ENCODE results near the gene OR6C6. TPM values are rescaled to one million over a fixed set of nuclear protein-coding genes. Genes with fewer than 3 reads are reported as not detected.
"Not testable (repeated sequence)": the region's sequence is repeated elsewhere in the genome, so short reads cannot be mapped to it uniquely, and the experiment has no call there.

The OR6C6 gene
- not detected for total RNA-seq
- not detected for polyA plus RNA-seq
- long read RNA-seq, donor 1: 0 reads
- long read RNA-seq, donor 2: 0 reads
- long read RNA-seq, donor 3: 0 reads
- long read RNA-seq, donor 4: 0 reads
- long read RNA-seq, donor 5: 0 reads
- long read RNA-seq, donor 6: 0 reads
- long read RNA-seq, donor 7: 0 reads
- long read RNA-seq, donor 8: 0 reads
- long read RNA-seq, donor 9: 0 reads
- long read RNA-seq, donor 10: 0 reads

DNA sequence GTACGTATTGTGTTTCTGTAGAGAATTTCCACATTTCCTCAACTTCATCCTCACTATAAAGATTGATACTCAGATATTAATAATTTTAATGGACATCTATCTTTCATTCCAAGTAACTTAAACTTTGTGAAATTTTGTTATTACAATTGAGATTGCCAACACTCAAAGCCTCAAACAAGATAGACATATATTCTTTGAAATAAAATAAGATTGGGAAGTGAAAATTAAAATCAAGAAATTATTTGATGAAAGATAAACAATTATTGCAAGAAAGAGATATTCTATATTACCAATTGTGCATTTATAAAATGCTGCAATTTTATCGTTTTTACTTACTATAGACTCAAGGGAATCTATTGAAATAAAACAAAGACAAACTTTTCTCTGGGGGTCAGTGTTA lies at the start of gene OR6C6:
Gene OR6C6 (minus strand): TSS at position 101 of the 400 bp plus-strand sequence. CDS start 1,337 bp downstream, outside the sequence.
- DNase-seq: no peak
- 70 to 80% (median 73%) methylated on average over 2 of the region's 2 CpGs for WGBS, 4 donors
- Histone ChIP-seq H3K36me3 (replicated peaks in 1 of 2) (no peaks in the 10 kb centered on the region), H3K4me3 (no peak within 1 kb of the TSS), H3K9me3 (replicated peaks in 1 of 3) (no peaks in the 10 kb centered on the region), H3K4me1 (replicated peaks in 1 of 2) (no peaks in the 10 kb centered on the region), H3K27me3 (no peaks in the 10 kb centered on the region), H3K27ac (no peak within 1 kb of the TSS)
- intact Hi-C loops (cut with DNase I): no loop called here
- no peak for TF ChIP-seq POLR2A (IDR thresholded peaks at IDR 0.05)
- TF ChIP-seq, protein P1, sequence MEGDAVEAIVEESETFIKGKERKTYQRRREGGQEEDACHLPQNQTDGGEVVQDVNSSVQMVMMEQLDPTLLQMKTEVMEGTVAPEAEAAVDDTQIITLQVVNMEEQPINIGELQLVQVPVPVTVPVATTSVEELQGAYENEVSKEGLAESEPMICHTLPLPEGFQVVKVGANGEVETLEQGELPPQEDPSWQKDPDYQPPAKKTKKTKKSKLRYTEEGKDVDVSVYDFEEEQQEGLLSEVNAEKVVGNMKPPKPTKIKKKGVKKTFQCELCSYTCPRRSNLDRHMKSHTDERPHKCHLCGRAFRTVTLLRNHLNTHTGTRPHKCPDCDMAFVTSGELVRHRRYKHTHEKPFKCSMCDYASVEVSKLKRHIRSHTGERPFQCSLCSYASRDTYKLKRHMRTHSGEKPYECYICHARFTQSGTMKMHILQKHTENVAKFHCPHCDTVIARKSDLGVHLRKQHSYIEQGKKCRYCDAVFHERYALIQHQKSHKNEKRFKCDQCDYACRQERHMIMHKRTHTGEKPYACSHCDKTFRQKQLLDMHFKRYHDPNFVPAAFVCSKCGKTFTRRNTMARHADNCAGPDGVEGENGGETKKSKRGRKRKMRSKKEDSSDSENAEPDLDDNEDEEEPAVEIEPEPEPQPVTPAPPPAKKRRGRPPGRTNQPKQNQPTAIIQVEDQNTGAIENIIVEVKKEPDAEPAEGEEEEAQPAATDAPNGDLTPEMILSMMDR (IDR thresholded peaks at IDR 0.05): no peak

DNA sequence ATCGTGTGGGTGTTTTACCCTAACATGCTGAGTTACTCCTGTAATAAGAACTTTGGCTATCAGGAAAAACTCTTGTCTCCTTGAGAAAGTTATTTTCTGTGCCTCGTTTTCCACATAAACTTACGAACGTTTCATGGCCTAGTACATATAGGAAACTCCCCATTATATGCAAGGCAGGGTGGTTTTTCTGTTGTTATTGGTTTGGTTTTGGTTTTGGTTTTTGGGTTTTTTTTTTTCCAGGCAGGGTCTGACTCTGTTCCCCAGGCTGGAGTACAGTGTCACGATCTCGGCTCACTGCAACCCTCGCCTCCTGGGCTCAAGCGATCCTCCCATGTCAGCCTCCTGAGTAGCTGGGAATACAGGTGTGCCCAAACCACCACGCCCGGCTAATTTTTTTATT lies 39.6 kb upstream of the OR6C6 start:
- Histone ChIP-seq H3K36me3 (replicated peaks in 1 of 2) (no peaks in the 10 kb centered on the region), H3K27me3 (no peaks in the 10 kb centered on the region), H3K9me3 (replicated peaks in 1 of 3) (no peaks in the 10 kb centered on the region), H3K4me1 (replicated peaks in 1 of 2) (no peaks in the 10 kb centered on the region), H3K4me3 (no peak overlapping the region), H3K27ac (no peak overlapping the region)
- TF ChIP-seq, protein P1 (IDR thresholded peaks at IDR 0.05): no peak
- TF ChIP-seq POLR2A (IDR thresholded peaks at IDR 0.05): no peak
- intact Hi-C loops (cut with DNase I): no loop called here
- no peak for DNase-seq
- 79 to 88% (median 83%) methylated on average over 10 of the region's 10 CpGs for WGBS, 4 donors

DNA sequence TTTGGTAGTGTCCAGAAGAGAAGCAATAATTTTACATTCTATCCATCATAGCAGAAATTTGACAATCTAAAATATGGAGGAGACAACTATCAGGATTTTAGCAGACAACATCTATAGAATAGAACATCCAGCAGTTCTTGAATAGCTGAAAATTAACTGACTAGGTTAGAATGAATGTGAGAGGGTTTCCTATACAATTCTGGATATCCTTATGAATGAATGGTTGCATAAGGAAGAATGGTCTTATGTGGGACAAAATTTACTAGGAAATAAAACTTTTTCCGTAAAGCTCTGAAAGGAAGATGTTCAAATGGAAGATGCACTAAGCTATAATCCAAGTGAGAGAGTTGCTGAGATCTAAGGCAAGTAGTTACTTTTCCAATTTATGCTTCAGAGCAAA lies 34.1 kb upstream of the OR6C6 start, which contains the start of gene OR6C3:
Gene OR6C3 (plus strand): TSS at position 301 of the 400 bp plus-strand sequence. CDS start 955 bp downstream, outside the sequence.
- Histone ChIP-seq H3K36me3 (replicated peaks in 1 of 2) (no peaks in the 10 kb centered on the region), H3K4me1 (replicated peaks in 1 of 2) (no peaks in the 10 kb centered on the region), H3K4me3 (no peak within 1 kb of the TSS), H3K27ac (no peak within 1 kb of the TSS), H3K27me3 (no peaks in the 10 kb centered on the region), H3K9me3 (replicated peaks in 1 of 3) (no peaks in the 10 kb centered on the region)
- TF ChIP-seq, protein P1 (IDR thresholded peaks at IDR 0.05): no peak
- no peak for TF ChIP-seq POLR2A (IDR thresholded peaks at IDR 0.05)
- DNase-seq: no peak
- intact Hi-C loops (cut with DNase I): no loop called here
- WGBS, 4 donors: 87 to 98% (median 91%) methylated on average over 1 of the region's 1 CpG

DNA sequence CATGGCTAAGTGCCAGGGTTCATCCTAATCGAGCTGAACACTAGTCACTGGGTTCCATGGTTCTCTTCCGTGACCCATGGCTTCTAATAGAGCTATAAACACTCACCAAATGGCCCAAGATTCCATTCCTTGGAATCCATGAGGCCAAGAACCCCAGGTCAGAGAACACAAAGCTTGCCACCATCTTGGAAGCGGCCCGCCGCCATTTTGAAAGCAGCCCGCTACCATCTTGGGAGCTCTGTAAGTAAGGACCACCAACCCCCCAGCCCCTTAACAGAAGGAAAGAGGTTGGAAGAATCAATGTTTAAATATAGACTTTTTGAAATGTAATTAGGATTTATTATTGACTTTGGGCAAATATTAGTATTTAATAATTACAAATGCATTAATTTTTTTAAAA lies 29.4 kb upstream of the OR6C6 start:
- H3K4me1 ChIP-seq (replicated peaks in 1 of 2); H3K36me3 ChIP-seq (replicated peaks in 1 of 2); H3K4me3 ChIP-seq; DNase-seq; intact Hi-C loops (cut with DNase I); H3K27me3 ChIP-seq; H3K9me3 ChIP-seq (replicated peaks in 1 of 3); H3K27ac ChIP-seq: not testable (repeated sequence)
- 88 to 93% (median 91%) methylated on average over 6 of the region's 6 CpGs for WGBS, 4 donors

DNA sequence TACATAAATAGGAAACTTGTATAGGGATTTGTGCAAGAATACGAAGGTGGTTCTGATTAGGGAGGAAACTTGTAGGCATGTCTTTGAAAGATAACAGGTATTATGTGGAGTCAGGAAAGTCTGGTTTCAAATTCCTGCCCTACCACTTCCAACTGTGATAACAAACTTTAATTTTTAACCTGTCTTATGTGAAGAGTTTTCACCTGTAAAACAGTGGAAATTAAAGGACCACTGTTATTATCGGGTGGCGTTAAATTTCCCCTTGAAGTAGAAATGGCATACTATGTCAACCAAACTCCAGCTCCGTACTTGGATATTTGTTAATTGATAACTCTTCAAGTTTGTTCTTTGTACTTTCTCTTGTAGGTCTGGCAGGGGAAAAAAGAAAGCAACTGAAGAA lies 23.8 kb upstream of the OR6C6 start:
- Histone ChIP-seq H3K36me3 (replicated peaks in 1 of 2) (no peaks in the 10 kb centered on the region), H3K4me1 (replicated peaks in 1 of 2) (no peaks in the 10 kb centered on the region), H3K27ac (no peak overlapping the region), H3K9me3 (replicated peaks in 1 of 3) (no peaks in the 10 kb centered on the region), H3K27me3 (no peaks in the 10 kb centered on the region), H3K4me3 (no peak overlapping the region)
- intact Hi-C loops (cut with DNase I): no loop called here
- TF ChIP-seq POLR2A (IDR thresholded peaks at IDR 0.05): no peak
- TF ChIP-seq, protein P1 (IDR thresholded peaks at IDR 0.05): no peak
- DNase-seq: no peak
- WGBS, 4 donors: 67 to 83% (median 75%) methylated on average over 4 of the region's 4 CpGs
